Measurements from ENCODE around the gene CEACAM7.

GRCh38 chr19:41735071-41735600, 47.1 kb upstream of the CEACAM7 start:
- TF ChIP-seq CTCF (IDR thresholded peaks at IDR 0.05): no peak
- no peak for TF ChIP-seq POLR2A (IDR thresholded peaks at IDR 0.05; ENCODE audit: low read depth)
- TF ChIP-seq POLR2AphosphoS5 (IDR thresholded peaks at IDR 0.05): no peak

Measured in esophagus muscularis mucosa (tissue), 3 donors.